ENCODE data around the gene BCORL1. TPM values are rescaled to one million over a fixed set of nuclear protein-coding genes. Genes with fewer than 3 reads are reported as not detected.
A peak's percentile ranks its signal among the peaks of the same experiment; 100 is the strongest.

Gene BCORL1
- total RNA-seq, 1 donor: 2.6 TPM

DNA sequence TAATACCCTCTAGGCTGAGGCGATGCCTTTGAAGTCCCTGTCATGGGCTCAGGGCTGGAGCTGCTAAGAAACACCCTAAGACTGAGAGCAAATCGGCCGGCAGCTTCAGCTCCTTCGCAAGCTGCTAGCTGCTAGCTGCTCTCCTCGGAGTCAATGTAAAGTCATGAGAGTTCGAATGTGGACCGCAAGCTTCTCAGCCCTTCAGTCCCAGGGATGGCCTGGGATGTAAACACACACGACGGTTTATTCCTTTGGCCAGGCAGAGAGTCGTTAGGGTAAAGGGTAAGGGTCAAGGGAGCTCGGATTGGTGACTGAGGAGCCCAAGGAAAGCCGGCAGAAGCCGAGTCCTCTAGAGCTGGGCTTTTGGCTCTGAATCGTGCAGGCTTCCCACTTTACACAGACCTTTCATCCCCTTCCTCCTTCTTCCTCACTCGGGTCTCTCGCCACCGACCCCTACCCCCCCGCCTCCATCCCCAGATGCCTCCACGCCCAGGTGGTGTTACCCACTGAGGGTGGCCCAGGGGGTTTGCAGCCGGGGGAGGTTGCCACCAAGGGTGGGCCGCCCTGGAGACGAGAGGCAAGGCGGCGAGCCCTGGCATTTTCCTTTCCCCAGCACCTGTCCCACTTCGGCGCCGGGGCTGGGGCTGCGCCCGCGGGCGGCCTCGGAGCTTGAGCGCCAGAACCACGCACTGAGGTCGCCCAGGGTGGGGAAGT lies 3.1 kb upstream of the BCORL1 start:
- TF ChIP-seq, protein P1, sequence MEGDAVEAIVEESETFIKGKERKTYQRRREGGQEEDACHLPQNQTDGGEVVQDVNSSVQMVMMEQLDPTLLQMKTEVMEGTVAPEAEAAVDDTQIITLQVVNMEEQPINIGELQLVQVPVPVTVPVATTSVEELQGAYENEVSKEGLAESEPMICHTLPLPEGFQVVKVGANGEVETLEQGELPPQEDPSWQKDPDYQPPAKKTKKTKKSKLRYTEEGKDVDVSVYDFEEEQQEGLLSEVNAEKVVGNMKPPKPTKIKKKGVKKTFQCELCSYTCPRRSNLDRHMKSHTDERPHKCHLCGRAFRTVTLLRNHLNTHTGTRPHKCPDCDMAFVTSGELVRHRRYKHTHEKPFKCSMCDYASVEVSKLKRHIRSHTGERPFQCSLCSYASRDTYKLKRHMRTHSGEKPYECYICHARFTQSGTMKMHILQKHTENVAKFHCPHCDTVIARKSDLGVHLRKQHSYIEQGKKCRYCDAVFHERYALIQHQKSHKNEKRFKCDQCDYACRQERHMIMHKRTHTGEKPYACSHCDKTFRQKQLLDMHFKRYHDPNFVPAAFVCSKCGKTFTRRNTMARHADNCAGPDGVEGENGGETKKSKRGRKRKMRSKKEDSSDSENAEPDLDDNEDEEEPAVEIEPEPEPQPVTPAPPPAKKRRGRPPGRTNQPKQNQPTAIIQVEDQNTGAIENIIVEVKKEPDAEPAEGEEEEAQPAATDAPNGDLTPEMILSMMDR (IDR thresholded peaks at IDR 0.05; ENCODE audit: insufficient read depth, low read depth, low read length): no peak
- peak; percentile 14 for DNase-seq (ENCODE audit: low read depth)
- H3K4me3 ChIP-seq (ENCODE audit: low read depth, low read length): no peak overlapping the region

- TF ChIP-seq, protein P1 (IDR thresholded peaks at IDR 0.05; ENCODE audit: insufficient read depth, low read depth, low read length): no peak
- DNase-seq (ENCODE audit: low read depth): no peak
- peak overlapping the region; percentile 70 for H3K4me3 ChIP-seq (ENCODE audit: low read depth, low read length)
Observed at GRCh38 chrX:129980001-129980401, 2.4 kb upstream of the BCORL1 start.

DNA sequence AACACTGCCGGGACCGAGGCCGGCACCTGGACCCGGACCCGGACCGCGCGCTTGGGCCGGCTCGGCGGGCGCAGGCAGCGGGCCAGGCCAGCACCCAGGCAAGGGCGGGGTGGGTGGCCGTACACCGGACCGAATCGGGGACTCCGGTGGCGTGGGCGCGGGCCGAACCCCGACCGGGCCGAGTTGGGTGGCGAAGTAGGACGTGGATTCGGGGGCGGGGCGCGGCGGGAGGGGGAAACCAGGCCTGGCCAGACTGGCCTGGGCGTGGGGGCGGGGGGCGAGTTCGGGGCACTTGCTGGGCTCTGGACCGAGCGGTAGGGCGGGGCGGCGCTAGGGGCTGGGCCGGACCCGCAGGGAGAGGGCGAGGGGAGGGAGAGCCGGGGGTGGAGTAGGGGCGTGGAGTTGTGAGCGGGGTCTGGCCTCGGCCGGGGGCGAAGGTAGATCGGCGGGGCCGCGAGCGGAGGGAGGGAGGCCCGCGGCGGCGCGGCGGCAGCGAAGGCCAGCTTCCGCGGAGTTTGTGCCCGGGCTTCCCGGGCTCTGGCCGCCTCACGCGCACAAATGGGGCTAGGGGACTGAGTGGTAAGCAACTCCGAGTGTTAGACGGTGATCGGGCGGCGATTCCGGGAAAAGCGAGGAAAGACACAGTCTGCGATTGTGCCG lies 1.8 kb upstream of the BCORL1 start:
- peak; percentile 27 for DNase-seq (ENCODE audit: low read depth)
- peak overlapping the region; percentile 70 for H3K4me3 ChIP-seq (ENCODE audit: low read depth, low read length)
- TF ChIP-seq, protein P1 (IDR thresholded peaks at IDR 0.05; ENCODE audit: insufficient read depth, low read depth, low read length): no peak

- H3K4me3 ChIP-seq (ENCODE audit: low read depth, low read length): peak overlapping the region; percentile 70
- no peak for DNase-seq (ENCODE audit: low read depth)
- TF ChIP-seq, protein P1 (IDR thresholded peaks at IDR 0.05; ENCODE audit: insufficient read depth, low read depth, low read length): no peak
Observed at GRCh38 chrX:129981200-129981553, 1.3 kb upstream of the BCORL1 start.

- TF ChIP-seq, protein P1 (IDR thresholded peaks at IDR 0.05; ENCODE audit: insufficient read depth, low read depth, low read length): no peak
- no peak for DNase-seq (ENCODE audit: low read depth)
- peak overlapping the region; percentile 70 for H3K4me3 ChIP-seq (ENCODE audit: low read depth, low read length)
Observed at GRCh38 chrX:129981752-129982299, 609 bp upstream of the BCORL1 start.

GRCh38 chrX:129983575-129984110 lies 1.2 kb downstream of the BCORL1 start:
- TF ChIP-seq, protein P1 (IDR thresholded peaks at IDR 0.05; ENCODE audit: insufficient read depth, low read depth, low read length): no peak
- DNase-seq (ENCODE audit: low read depth): peak; percentile 10
- no peak overlapping the region for H3K4me3 ChIP-seq (ENCODE audit: low read depth, low read length)

Measured in fibroblast of villous mesenchyme (primary cell).